Measurements from ENCODE around the gene DLGAP1. TPM values are rescaled to one million over a fixed set of nuclear protein-coding genes. Genes with fewer than 3 reads are reported as not detected.

The DLGAP1 gene
- total RNA-seq, 1 experiment from 2014 or later = 0.46 TPM

DNA sequence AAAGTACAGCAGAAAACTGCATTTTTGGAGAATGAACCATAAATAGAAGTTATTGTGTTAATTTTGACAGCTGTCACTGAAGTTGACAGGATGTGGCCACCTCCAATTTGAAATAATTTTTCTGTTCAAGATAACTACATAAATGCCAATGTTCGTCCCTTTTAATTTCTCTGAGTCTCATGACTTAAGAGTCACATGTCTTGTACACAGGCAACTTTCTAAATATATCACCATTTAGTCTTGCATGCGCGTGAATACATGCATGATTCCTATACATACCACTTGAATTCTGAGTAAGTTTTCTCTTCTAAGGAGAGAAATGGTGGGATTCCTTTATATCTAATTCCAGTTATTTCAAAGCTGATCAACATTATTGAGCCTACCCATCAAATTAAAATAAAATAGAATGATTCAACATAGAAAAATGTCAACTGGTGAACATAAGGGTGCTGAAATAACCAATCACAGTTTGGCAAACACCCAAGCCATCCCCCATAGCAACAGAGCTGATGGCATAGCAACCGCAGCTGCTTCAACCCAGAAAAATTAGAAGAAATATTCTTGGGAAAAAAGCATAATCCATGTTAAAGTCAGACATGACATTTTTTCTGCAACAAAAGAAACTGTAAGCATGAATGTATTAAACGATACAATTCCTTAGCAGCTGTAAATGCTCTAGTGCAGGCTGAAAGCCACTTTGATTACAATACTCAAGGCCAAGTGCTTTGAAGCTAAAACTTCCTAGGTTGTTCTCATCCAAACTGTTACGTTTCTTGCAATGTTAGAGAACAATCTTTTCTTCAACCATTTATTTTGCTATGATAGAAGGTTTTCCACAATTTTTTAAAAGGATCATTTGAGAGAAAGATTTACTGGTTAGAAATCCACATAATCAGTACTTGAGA is 282.7 kb downstream of the DLGAP1 start:
- DNase-seq (ENCODE audit: low read depth) = no peak

DNA sequence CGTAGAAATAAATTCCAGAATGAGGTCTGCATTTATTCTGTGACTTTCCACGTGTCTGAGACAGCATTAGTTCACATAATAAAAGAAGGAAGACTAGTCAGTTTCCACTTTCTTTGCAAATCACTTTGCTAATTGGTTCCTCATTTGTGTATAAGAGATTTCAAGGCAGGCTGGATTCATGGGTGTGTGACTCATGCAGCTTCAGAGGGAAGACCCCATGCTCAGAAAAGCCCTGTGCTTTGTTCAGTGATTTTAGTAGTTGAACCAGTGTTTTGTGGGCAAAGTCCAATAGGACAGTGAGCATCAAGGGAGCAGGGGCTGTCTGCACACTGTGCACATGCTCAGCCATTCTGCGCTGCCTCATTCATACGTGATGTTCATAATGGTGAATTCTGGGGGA is 297.8 kb downstream of the DLGAP1 start:
- no peak for DNase-seq (ENCODE audit: low read depth)

GRCh38 chr18:4146797-4147196 is 308.3 kb downstream of the DLGAP1 start:
- DNase-seq (ENCODE audit: low read depth) = no peak

DNA sequence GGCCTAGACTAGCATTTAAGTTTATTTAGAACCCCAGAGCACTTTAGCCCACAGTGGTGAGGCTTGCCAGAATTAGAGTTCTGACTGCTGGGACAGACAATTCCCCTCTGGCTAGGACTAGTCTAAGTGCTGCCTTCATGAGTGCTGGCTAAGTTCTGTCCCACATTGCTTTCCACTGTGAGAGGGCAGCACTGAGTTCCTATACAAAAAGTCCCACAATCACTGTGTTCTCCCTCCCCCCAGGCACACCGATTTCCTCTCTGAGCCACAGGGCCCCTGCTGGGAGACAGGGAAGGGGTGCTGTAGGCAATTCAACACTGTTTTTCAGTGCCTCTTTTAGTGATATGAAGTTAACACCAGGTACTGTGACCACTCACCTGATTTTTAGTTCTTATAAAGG is 310.9 kb downstream of the DLGAP1 start:
- DNase-seq (ENCODE audit: low read depth) = no peak

GRCh38 chr18:4143585-4143984 is 311.5 kb downstream of the DLGAP1 start:
- DNase-seq (ENCODE audit: low read depth) = no peak

DNA sequence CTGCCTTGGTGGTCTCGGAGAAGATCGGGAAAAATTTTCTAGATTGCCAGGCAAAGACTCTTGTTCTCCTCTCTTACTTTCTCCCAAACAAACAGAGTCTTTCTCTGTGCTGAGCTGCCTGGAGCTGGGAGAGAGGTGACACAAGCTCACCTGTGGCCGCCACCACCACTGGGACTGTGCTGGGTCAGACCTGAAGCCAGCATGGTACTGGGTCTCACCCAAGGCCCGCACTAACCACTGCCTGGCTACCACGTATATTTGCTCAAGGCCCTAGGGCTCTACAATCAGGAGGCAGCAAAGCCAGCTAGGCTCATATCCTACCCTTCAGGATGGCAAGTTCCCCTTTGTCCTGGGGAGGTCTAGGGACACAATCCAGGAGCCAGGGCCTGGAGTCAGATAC is 312.2 kb downstream of the DLGAP1 start:
- no peak for DNase-seq (ENCODE audit: low read depth)

DNA sequence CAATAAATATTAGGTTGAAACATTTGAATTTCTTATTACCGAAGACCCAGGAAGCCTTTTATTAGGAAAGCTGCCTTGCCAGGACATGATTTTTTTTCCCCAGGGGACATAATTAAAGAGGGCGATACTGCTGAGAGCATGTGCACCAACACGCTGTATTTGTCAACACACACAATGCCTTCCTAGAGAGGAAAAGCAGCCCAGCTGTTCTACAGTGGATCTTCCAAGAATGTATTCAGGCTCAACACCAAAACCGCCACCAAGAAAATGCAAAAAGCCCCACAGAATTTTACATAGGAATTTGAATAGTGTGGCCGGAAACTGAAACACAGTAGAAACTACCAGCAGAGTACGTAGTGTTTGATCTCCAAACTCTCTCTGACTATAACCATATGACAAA is 320.4 kb downstream of the DLGAP1 start:
- no peak for DNase-seq (ENCODE audit: low read depth)

DNA sequence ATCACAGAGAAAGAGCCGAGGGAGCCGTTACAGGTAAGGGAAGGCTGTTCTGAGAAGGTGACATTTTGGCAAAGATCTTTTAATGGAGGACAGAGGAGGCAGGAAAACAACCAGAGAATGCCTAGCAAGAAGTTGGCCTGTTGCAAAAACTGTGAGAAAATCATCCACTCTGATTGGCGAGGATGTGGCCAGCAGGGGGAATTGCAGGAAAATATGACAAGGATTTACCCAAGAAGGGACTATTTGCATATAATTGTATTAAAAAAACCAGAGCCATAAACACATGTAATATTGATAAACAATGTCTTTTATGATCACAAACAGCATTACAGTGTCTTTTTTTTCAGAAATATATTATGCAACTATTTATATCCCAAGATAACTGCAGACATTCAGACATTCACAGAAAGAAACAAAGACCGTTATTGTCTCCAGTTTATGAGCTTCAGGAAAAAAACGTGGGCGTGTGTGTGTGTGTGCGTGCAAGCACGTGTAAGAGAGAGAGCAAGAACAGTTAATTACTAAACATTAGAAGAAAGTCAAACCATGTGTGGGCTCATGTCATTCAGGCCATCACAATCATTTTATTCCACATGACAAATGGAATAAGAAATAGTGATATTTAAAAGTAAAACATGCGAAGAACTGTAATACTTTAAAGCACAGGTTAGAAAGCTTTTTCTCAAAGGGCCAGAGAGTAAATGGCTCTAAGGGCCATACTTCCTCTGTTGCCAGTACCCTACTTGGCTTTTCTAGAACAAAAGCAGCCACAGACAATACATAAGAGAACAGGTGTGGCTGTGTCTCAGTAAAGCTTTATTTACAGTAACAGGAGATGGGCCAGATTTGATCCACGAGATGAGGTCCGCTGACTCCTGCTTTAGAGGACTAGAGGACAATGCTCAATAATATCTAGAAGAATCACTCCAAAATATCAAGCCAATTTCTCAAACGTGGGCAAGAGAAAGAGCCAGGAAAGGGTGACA is 324.1 kb downstream of the DLGAP1 start:
- no peak for DNase-seq (ENCODE audit: low read depth)

GRCh38 chr18:4126939-4127338 is 328.2 kb downstream of the DLGAP1 start:
- no peak for DNase-seq (ENCODE audit: low read depth)

- DNase-seq (ENCODE audit: low read depth) = no peak
These were observed 329.4 kb downstream of the DLGAP1 start for GRCh38 chr18:4125627-4126230.

GRCh38 chr18:4125224-4125623 is 329.9 kb downstream of the DLGAP1 start:
- no peak for DNase-seq (ENCODE audit: low read depth)

DNA sequence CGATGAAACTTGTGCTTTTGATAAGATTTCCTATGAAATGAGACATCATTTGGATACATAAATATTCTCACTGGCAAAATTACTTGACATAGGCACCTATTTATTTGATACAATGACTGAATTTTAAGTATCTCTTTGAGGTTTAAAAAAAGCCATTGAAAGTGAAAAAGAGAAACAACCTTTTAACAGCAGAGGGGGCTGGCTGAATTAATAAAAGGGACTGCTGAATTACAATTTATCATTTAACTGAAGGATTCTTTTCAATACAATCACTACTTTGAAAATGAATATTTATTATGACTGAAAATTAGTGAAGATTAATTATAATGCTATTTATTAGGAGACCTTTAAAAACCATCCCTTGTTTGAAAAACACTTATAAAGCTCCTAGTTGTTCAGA is 335.3 kb downstream of the DLGAP1 start:
- no peak for DNase-seq (ENCODE audit: low read depth)

GRCh38 chr18:4119127-4119648 is 335.9 kb downstream of the DLGAP1 start:
- no peak for DNase-seq (ENCODE audit: low read depth)

DNA sequence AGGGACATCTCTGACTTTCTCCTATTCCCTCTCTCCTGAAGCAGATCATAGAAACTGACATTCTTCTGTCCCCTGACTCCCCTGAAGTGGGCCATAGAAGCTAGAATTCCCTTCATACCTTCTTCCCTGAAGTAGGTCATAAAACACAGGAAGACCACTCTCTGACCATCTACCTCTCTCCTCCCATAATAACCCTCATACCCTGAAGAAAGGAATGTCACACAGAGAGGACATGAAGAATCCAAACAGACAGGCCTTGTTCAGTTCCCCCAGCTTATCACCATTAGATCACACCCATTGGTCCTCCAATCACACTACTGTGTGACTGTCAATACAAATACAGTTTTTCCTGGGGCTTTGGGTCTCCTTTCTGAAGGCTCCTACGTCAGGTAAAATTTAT is 347.1 kb downstream of the DLGAP1 start:
- no peak for DNase-seq (ENCODE audit: low read depth)

DNA sequence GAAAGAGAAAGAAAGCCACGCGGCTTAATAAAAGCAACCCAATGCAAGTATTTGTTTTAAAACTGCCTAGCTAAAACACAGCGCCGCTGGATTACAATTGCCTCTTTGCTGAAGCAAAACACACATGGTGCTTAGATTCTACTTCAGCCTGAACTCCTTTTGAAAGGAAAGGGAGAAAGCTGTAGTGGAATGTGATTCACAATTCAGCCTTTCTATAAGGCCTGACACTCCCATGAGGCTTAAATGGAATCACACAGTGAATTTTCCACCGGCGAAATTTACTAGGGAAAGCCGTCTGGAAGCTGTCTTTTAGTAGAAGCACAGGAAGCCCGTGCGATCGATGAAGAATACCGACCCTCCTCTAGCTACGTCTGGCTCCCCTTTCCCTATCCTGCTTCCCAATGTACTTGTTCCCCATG is 348.0 kb downstream of the DLGAP1 start:
- no peak for DNase-seq (ENCODE audit: low read depth)

DNA sequence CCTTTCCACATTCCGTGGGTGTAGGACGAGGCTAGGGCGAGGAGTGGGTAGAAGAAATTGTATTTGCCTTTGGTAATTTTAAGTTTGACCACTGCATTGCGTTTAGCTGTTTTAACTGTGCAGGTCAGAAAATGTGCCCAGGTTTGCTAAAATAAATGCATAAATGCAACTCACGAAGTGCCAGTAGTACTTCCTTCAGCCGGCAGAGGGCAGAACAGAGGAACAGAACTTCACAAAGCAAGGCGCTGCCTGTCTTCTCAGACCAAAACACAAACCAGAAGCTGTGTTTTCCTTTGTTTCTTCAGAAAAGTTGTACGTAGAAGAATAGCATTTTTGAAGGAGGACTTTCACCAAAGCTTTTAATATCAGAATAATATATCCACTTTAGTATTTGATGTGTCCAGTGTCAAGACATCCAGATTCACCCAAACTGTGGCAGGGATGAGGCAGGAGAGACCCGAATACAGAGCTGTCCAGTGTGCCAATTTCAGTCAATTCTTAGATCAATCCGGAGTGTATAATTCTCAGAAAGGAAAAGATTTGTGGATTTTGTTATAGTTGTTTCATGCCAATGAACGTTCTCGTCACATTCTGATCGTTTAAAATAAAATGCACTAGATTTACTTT is 348.6 kb downstream of the DLGAP1 start:
- DNase-seq (ENCODE audit: low read depth) = peak; percentile 12

DNA sequence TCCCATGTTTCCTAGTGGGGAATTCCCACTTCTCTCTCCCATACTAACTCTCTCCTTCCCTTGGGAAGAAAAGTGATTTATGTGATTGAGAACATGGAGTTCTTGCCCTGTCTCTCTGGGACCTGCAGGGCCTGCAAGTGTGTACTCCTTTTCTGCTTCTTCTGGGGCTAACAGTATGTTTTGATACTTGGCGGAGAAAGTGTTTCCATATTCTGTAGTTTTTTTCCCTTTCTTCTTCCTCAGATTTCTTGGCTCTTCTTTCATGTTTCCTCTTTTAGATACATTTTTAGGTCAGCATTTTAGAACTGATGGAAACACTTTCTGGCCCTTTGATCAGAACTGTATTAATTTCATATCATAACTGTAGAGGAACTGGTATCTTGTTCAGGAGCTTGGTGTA is 352.2 kb downstream of the DLGAP1 start:
- DNase-seq (ENCODE audit: low read depth) = no peak

- no peak for DNase-seq (ENCODE audit: low read depth)
These were observed 354.1 kb downstream of the DLGAP1 start for GRCh38 chr18:4101009-4101408.

DNA sequence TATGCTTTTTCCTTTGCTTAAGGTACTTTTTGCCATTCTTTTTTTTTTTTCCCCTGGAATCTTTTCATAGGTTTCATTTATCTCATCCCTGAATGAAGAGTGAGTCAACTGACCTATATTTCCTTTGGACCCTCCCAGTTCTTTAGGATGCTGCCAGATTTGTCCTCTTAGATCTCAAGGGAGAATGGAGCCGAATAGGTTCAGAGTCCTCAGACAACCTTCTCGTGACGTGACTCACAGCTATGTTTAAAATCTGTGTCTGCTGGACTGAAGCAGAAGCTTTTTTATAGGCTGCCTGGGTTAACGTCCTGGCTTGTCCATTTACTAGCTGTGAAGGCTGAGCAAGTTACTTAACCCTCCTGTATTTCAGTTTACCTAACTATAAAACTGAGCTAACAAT is 358.6 kb downstream of the DLGAP1 start:
- DNase-seq (ENCODE audit: low read depth) = no peak

DNA sequence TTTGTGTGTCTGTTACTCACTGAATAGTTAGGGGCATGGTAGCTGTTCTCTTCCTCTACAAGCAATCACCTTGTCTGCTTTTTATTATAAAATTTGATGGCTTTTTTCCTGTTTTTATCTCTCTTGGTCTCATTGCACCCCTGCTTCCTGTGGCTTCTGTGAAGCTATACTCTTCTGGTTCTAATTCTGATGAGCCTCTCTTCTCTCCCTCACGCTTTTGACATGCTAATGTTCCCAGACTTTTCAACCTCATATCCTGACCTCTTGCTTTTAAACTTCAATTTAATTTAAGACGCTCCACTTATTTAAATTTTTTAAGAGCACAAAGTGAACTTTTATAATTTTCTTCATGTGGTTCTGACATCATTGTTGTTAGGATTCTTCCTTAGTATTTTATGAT is 361.4 kb downstream of the DLGAP1 start:
- DNase-seq (ENCODE audit: low read depth) = no peak

DNA sequence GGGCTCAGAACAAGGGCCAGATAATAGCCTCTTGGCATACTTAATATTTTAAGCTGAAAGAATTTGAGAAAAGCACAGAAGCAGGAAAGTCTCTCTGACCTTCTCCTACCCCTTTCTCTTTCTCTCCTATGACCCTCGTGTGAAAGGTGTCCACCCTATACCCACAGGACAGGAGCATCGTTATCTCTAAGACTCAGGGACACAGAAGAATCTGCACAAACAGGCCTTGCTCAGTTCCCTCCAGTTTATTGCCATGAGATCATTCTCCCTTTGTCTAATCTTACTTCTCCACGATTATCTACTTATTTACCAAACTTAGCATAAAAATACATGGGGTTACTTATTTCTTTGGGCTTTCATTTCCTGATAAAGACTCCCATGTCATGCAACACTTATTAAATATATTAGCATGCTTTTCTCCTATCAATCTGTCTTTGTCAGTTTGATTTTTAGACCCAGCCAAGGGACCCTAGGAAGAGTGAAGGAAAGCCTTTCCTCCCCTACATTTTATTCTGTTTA is 370.7 kb downstream of the DLGAP1 start:
- no peak for DNase-seq (ENCODE audit: low read depth)

Data from LHCN-M2 (cell line).